Esophagus muscularis mucosa (tissue), 4 donors: ENCODE data around the gene TMPRSS11D.

Source experiments
- EP300 ChIP-seq: sonication (generic); formaldehyde crosslinking; IDR thresholded peaks from one replicate; pipeline ENCODE4 v1.6.1; 2017; ENCODE audit warnings: antibody characterized with exemption
- POLR2A ChIP-seq: fragments of 450-650 bp; IDR thresholded peaks from one replicate; pipeline ENCODE4 v1.6.1; 2017; ENCODE audit warnings: antibody characterized with exemption, moderate library complexity, mild to moderate bottlenecking, low read depth
- POLR2AphosphoS5 ChIP-seq, 2 donors: sonication (generic); formaldehyde crosslinking; IDR thresholded peaks; one replicate each; pipeline ENCODE4 v1.6.1; 2017; ENCODE audit warnings: antibody characterized with exemption in 2 of 2
- TF ChIP-seq, protein P1 (sequence below), 3 experiments: fragments of 200-600 bp in 2 of 3; fragments of 450-650 bp in 1 of 3; sonication (generic) in 2 of 3; IDR thresholded peaks; one replicate each; pipeline ENCODE4 v1.5.1; 2017 to 2019; ENCODE audit warnings: antibody characterized with exemption in 3 of 3, mild to moderate bottlenecking in 2 of 3, moderate library complexity in 1 of 3

DNA sequence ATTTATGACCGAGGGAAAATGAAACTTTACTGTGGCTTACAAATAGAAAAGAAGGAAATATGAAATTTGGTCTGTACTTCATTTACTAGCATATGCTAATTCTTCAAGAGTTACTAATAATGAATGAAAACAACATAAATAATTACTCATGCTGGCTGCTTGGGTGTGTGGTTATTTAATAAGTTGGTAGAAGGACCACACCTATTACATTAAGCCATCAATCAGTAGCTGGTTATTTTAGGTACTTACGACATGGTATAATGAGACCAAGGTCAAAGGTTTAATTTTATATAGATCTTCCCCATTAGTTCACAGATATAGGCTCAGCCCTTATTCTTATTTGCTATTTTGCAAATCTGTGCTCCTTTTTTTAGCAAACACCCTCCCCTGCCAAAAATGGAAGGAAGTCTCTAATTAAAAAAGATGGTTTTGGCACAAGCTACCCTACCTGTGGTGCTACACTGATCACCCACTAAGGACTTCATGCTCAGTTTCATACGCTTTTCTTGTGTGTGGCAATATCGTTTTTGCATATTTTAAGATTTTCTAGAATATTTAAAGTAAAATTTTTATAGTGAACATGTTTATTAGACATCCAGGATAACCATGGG is 14.1 kb downstream of the TMPRSS11D start:
- TF ChIP-seq, protein P1, sequence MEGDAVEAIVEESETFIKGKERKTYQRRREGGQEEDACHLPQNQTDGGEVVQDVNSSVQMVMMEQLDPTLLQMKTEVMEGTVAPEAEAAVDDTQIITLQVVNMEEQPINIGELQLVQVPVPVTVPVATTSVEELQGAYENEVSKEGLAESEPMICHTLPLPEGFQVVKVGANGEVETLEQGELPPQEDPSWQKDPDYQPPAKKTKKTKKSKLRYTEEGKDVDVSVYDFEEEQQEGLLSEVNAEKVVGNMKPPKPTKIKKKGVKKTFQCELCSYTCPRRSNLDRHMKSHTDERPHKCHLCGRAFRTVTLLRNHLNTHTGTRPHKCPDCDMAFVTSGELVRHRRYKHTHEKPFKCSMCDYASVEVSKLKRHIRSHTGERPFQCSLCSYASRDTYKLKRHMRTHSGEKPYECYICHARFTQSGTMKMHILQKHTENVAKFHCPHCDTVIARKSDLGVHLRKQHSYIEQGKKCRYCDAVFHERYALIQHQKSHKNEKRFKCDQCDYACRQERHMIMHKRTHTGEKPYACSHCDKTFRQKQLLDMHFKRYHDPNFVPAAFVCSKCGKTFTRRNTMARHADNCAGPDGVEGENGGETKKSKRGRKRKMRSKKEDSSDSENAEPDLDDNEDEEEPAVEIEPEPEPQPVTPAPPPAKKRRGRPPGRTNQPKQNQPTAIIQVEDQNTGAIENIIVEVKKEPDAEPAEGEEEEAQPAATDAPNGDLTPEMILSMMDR (IDR thresholded peaks at IDR 0.05): no peak
- no peak for TF ChIP-seq POLR2AphosphoS5 (IDR thresholded peaks at IDR 0.05)
- TF ChIP-seq EP300: no peak
- TF ChIP-seq POLR2A: no peak
